Parathyroid adenoma (tissue), 2 donors: ENCODE results near the gene NNT.
"Not testable (repeated sequence)": the region's sequence is repeated elsewhere in the genome, so short reads cannot be mapped to it uniquely, and the experiment has no call there.

Experiments
- H2AFZ ChIP-seq: fragments of 300-600 bp; sonication (generic); one replicate; pipeline ENCODE4 v1.7.0; 2017; ENCODE audit warnings: antibody characterized with exemption, mild to moderate bottlenecking
- H3K27ac ChIP-seq: fragments of 300-600 bp; sonication (generic); one replicate; pipeline ENCODE4 v1.7.0; 2017
- H3K27me3 ChIP-seq: fragments of 300-600 bp; sonication (generic); one replicate; pipeline ENCODE4 v1.7.0; 2017; ENCODE audit warnings: low read length; ENCODE audit not compliant: control insufficient read depth, insufficient read depth
- H3K36me3 ChIP-seq: fragments of 300-600 bp; sonication (generic); one replicate; pipeline ENCODE4 v1.7.0; 2017; ENCODE audit warnings: low read length; ENCODE audit not compliant: control insufficient read depth, insufficient read depth
- H3K4me1 ChIP-seq: fragments of 300-600 bp; sonication (generic); one replicate; pipeline ENCODE4 v1.7.0; 2017; ENCODE audit warnings: control low read depth
- H3K4me2 ChIP-seq: fragments of 300-600 bp; sonication (generic); one replicate; pipeline ENCODE4 v1.7.0; 2017; ENCODE audit warnings: low read length
- H3K4me3 ChIP-seq: fragments of 300-600 bp; sonication (generic); one replicate; pipeline ENCODE4 v1.7.0; 2017; ENCODE audit warnings: low read depth, low read length
- H3K79me2 ChIP-seq: fragments of 300-600 bp; sonication (generic); one replicate; pipeline ENCODE4 v1.7.0; 2017; ENCODE audit warnings: control low read depth
- H3K9ac ChIP-seq: fragments of 300-600 bp; sonication (generic); one replicate; pipeline ENCODE4 v1.7.0; 2017; ENCODE audit warnings: mild to moderate bottlenecking
- H3K9me3 ChIP-seq: fragments of 300-600 bp; sonication (generic); one replicate; pipeline ENCODE4 v1.7.0; 2017; ENCODE audit warnings: low read length; ENCODE audit not compliant: control insufficient read depth
- CTCF ChIP-seq: fragments of 300-600 bp; sonication (generic); IDR thresholded peaks from one replicate; pipeline ENCODE4 v1.7.0; 2017; ENCODE audit warnings: antibody characterized with exemption, mild to moderate bottlenecking
- donor health status: primary hyperparathyroidism.

The NNT gene

GRCh38 chr5:43730832-43731342 is 127.9 kb downstream of the NNT start:
- no peak for TF ChIP-seq CTCF
- Histone ChIP-seq H3K36me3 (no peaks in the 10 kb centered on the region), H2AFZ (no peak overlapping the region), H3K9ac (no peak overlapping the region), H3K9me3 (no peaks in the 10 kb centered on the region), H3K4me3 (no peak overlapping the region), H3K27ac (no peak overlapping the region), H3K4me2 (no peak overlapping the region), H3K4me1 (peaks cover 5% of the 10 kb centered on the region), H3K79me2 (no peaks in the 10 kb centered on the region), H3K27me3 (no peaks in the 10 kb centered on the region)

- no peak overlapping the region for H3K4me2 ChIP-seq
These were observed 128.6 kb downstream of the NNT start for GRCh38 chr5:43731573-43731972.

GRCh38 chr5:43745923-43746548 is 143.1 kb downstream of the NNT start:
- not testable (repeated sequence) for H3K36me3 ChIP-seq, H3K4me2 ChIP-seq, H3K27me3 ChIP-seq, H3K9me3 ChIP-seq, H3K4me3 ChIP-seq, H3K27ac ChIP-seq, H2AFZ ChIP-seq, H3K9ac ChIP-seq, H3K79me2 ChIP-seq, H3K4me1 ChIP-seq

More at GRCh38 chr5:43731573-43731972, 128.6 kb downstream of the NNT start:
- Histone ChIP-seq H3K27me3 (no peaks in the 10 kb centered on the region), H3K27ac (no peak overlapping the region), H3K4me1 (peaks cover 5% of the 10 kb centered on the region), H3K79me2 (no peaks in the 10 kb centered on the region), H2AFZ (no peak overlapping the region), H3K9ac (no peak overlapping the region), H3K9me3 (no peaks in the 10 kb centered on the region), H3K36me3 (no peaks in the 10 kb centered on the region), H3K4me3 (no peak overlapping the region)
- TF ChIP-seq CTCF, result no peak

GRCh38 chr5:43750809-43751208 is 147.8 kb downstream of the NNT start:
- H3K4me2 ChIP-seq, result no peak overlapping the region

GRCh38 chr5:43753069-43753468 is 150.1 kb downstream of the NNT start:
- H3K27ac ChIP-seq, result no peak overlapping the region
- no peak overlapping the region for H3K4me2 ChIP-seq
- H3K4me3 ChIP-seq, result no peak overlapping the region
- H3K4me1 ChIP-seq, result no peaks in the 10 kb centered on the region
- no peak overlapping the region for H3K9ac ChIP-seq
- TF ChIP-seq CTCF, result no peak
- no peak overlapping the region for H2AFZ ChIP-seq
- no peaks in the 10 kb centered on the region for H3K36me3 ChIP-seq
- no peaks in the 10 kb centered on the region for H3K79me2 ChIP-seq
- no peaks in the 10 kb centered on the region for H3K9me3 ChIP-seq
- H3K27me3 ChIP-seq, result no peaks in the 10 kb centered on the region

More at GRCh38 chr5:43750809-43751208, 147.8 kb downstream of the NNT start:
- TF ChIP-seq CTCF, result no peak
- H3K79me2 ChIP-seq, result no peaks in the 10 kb centered on the region
- no peak overlapping the region for H3K27ac ChIP-seq
- H3K36me3 ChIP-seq, result no peaks in the 10 kb centered on the region
- no peaks in the 10 kb centered on the region for H3K27me3 ChIP-seq
- no peak overlapping the region for H3K9ac ChIP-seq
- no peaks in the 10 kb centered on the region for H3K4me1 ChIP-seq
- no peak overlapping the region for H3K4me3 ChIP-seq
- H3K9me3 ChIP-seq, result no peaks in the 10 kb centered on the region
- H2AFZ ChIP-seq, result no peak overlapping the region
